HCT116 (cell line): Measurements from ENCODE around the gene SOX15.

Experiments used
- CTCF ChIP-seq, 3 experiments: fragments of 200-600 bp in 1 of 3; sonication (generic) in 1 of 3; IDR thresholded peaks in 2 of 3; conservative IDR thresholded peaks in 1 of 3; 2 replicates each; pipeline ENCODE4 v1.5.1; 2012 to 2017; ENCODE audit warnings: low read depth in 2 of 3, low read length in 2 of 3, antibody characterized with exemption in 1 of 3, borderline replicate concordance in 1 of 3, control low read depth in 1 of 3, mild to moderate bottlenecking in 1 of 3, mixed read lengths in 1 of 3, mixed run types in 1 of 3, moderate library complexity in 1 of 3; ENCODE audit not compliant: insufficient read depth in 1 of 3
- EZH2 ChIP-seq: fragments of 200-600 bp; sonication (generic); IDR thresholded peaks from 2 replicates; pipeline ENCODE4 v1.6.1; 2017; ENCODE audit warnings: antibody characterized with exemption, mixed run types
- JUND ChIP-seq: IDR thresholded peaks from 2 replicates; pipeline ENCODE4 v1.6.1; 2012
- MAX ChIP-seq: IDR thresholded peaks from 2 replicates; pipeline ENCODE4 v1.6.1; 2012
- POLR2A ChIP-seq: IDR thresholded peaks from 2 replicates; pipeline ENCODE4 v1.7.0; 2011; ENCODE audit warnings: borderline replicate concordance; ENCODE audit not compliant: insufficient read depth, insufficient read length; ENCODE audit errors: extremely low read depth
- REST ChIP-seq: IDR thresholded peaks from 2 replicates; pipeline ENCODE4 v1.6.1; 2012; ENCODE audit warnings: low read depth
- YY1 ChIP-seq: IDR thresholded peaks from 2 replicates; pipeline ENCODE4 v1.6.1; 2011; ENCODE audit warnings: low read length, low read depth, moderate library complexity, mild to moderate bottlenecking; ENCODE audit not compliant: insufficient replicate concordance; ENCODE audit errors: extremely low read depth

GRCh38 chr17:7587420-7588151, 2.3 kb downstream of the SOX15 start:
- no peak for TF ChIP-seq CTCF (IDR thresholded peaks at IDR 0.05 in 2 of 3, conservative IDR thresholded peaks at IDR 0.05 in 1 of 3; ENCODE audit: borderline replicate concordance in 1 of 3, insufficient read depth in 1 of 3, low read depth in 2 of 3, low read length in 2 of 3)
- no peak for TF ChIP-seq MAX
- no peak for TF ChIP-seq POLR2A
- no peak for TF ChIP-seq REST
- no peak for TF ChIP-seq YY1
- TF ChIP-seq EZH2 = no peak
- TF ChIP-seq JUND = no peak
